HG02759 (cell line): ENCODE measurements around the gene ZNF408.
"Not testable (repeated sequence)": the region's sequence is repeated elsewhere in the genome, so short reads cannot be mapped to it uniquely, and the experiment has no call there.

Source experiments
- ATAC-seq: cut with Tn5 transposase; IDR thresholded peaks from one replicate; pipeline ENCODE4 v1.9.1; 2021; ENCODE audit warnings: mild to moderate bottlenecking, moderate library complexity; ENCODE audit not compliant: unreplicated experiment

ZNF408 gene

GRCh38 chr11:46696212-46696558 is 4.6 kb upstream of the ZNF408 start:
- ATAC-seq = no peak

DNA sequence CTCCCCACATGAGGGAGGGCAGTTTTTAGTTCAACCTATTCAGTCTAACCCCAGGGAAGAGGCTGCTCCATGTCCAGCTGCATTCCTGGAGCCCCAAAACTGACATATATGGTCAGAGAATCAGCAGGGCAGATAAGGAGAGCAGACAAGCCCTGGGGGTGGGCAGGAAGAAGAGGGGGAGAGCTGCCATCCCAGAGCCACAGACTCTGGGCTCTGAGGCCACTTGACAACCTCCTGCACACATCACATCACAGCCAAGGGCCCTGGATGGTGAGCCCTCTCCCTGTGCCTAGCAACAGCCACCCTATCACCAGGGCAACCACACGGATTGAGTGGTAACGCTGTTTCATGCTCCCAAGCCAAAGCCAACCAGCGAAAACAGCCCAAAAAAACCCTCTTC is 3.5 kb upstream of the ZNF408 start:
- ATAC-seq = no peak

- no peak for ATAC-seq
Measured at GRCh38 chr11:46697723-46698122, 3.1 kb upstream of the ZNF408 start.

DNA sequence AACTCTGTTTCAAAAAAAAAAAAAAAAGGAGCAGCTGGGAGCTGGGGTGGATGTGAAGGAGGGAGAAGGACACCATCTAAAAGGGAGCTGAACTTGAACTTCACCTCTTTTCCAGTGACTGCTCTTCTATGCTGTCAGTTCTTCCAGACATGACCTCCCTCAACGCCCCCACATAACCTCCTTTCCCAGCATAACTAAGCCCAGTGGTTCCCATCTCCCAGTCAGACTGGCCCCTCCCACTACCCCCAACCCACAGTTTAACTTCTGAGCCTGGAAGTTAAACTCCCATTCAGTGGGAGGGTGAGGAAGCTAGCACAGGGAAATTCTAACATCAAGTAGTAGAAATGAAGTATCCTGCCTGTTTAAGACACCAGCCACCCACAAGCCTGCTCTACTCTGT is 2.2 kb upstream of the ZNF408 start:
- ATAC-seq = no peak

- no peak for ATAC-seq
Measured at GRCh38 chr11:46701078-46701654, 335 bp downstream of the ZNF408 start.

- no peak for ATAC-seq
Measured at GRCh38 chr11:46705070-46705688, 4.3 kb downstream of the ZNF408 start.

DNA sequence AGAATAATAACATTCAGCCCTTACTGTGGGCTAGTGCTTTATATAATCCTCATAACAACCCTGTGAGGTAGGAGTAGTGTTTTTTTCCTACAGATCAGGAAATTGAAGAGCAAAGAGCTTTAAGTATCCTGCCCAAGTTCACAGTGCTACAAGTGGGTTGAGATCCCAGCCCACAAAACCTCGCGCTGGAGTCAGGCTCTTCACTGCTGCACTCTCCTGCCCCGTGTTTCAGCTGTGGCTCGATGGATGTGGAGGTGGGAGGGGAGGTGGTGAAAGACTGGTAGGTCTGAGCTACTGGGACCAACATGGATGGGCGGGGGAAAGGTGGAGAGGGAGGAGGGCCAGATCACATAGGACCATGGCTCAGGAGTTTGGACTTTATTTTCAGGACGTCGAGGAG is 6.1 kb downstream of the ZNF408 start:
- no peak for ATAC-seq

DNA sequence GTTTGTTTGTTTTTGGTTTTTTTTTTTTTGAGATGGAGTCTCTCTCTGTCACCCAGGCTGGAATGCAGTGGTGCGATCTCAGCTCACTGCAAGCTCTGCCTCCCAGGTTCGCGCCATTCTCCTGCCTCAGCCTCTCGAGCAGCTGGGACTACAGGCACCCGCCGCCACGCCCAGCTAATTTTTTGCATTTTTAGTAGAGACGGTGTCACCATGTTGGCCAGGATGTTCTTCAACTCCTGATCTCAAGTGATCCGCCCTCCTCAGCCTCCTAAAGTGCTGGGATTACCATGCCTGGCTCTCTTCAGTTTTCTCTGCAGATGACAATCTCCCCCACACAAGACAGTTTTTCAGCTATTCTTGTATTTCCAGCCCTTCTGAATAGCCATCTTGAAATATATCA is 8.5 kb downstream of the ZNF408 start:
- ATAC-seq = not testable (repeated sequence)

DNA sequence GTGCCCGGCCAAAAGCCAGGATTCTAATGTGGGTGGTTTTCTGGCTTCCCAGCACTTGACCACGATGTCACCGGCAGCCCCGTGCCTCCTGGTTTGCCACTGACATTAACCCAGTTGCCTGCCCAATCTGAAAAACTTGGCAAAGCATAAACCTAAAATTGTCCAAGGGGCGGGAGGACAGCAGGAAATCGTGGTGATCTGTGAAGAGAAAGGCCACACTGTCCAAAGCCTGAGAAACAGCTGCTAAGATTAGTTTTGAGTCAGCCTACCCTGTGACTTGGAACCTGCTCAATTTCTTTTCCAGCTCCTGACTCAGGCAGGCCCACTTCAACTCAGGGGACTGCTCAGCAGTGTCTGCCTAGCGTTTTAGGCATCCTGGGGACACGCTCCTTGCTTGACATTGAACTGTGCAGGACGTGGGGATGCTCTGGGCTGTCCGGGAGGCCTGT is 10.0 kb downstream of the ZNF408 start:
- ATAC-seq = no peak

- ATAC-seq = no peak
Measured at GRCh38 chr11:46711303-46711702, 10.5 kb downstream of the ZNF408 start.

DNA sequence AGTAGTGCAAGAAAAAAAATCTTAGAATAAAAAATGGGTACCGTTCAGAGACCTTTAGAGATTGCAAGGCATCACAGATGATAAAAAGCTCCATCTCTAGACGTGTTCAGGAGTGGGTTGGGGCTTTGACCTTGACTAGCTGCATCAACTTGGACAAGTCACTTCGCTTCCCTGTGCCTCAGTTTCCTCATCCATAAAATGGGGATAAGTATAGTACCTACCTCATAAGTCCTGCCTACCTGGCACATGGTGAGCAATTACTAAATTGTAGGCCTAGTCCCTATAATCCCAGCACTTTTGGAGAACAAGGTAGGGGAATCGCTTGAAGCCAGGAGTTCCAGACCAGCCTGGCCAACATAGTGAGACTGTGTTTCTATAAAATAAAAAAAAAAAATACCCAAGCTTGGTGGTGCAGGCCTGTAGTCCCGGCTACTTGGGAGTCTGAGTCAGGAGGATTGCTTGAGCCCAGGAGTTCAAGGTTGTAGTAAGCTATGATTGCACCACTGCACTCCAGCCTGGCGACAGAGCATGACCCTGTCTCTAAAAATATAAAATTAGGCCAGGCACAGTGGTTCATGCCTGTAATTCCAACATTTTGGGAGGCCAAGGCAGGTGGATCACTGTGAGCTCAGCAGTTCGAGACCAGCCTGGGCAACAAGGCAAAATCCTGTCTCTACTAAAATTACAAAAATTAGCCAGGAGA is 12.2 kb downstream of the ZNF408 start:
- ATAC-seq = no peak

DNA sequence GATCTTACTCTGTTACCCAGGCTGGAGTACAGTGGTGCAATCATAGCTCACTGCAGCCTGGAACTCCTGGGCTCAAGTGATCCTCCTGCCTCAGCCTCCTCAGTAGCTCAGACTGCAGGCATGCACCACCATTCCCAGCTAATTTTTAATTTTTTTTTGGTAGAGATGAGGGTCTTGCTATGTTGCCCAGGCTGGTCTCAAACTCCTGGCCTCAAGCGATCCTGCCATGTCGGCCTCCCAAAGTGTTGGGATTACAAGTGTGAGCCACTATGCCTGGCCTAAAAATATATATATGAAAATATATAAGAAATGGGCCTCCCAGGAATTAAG is 17.0 kb downstream of the ZNF408 start:
- ATAC-seq = not testable (repeated sequence)

GRCh38 chr11:46718155-46719019 is 17.6 kb downstream of the ZNF408 start:
- no peak for ATAC-seq

GRCh38 chr11:46719048-46719542 is 18.3 kb downstream of the ZNF408 start, which contains the start of gene F2:
F2 (plus strand) TSS chr11:46719213; CDS start chr11:46719236, 23 bp downstream.
- no peak for ATAC-seq

DNA sequence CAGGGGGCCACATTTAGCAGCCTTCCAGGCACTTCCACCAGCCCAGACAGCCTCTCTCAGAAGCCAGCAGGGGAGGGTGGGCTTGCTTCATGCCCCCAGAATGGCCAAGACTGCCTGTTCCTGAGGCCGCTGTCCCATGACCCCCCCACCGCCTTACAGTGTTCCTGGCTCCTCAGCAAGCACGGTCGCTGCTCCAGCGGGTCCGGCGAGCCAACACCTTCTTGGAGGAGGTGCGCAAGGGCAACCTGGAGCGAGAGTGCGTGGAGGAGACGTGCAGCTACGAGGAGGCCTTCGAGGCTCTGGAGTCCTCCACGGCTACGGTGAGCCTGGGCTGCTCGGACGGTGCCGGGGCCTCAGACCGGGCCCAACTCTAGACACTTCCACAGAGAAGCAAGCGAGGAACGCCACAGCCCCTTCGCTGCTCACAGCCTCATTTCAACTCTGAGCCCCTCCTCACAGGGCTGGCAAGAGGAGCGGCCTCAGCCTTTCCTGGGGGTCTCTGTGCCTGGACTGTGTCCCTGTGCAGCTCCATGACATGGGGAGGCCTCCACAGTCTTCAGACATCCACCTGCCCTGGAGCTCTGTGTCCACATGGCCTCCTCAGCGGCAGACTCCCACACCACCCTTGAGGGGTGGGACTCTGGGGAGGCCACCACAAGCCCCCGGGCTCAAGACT is 18.9 kb downstream of the ZNF408 start:
- no peak for ATAC-seq

DNA sequence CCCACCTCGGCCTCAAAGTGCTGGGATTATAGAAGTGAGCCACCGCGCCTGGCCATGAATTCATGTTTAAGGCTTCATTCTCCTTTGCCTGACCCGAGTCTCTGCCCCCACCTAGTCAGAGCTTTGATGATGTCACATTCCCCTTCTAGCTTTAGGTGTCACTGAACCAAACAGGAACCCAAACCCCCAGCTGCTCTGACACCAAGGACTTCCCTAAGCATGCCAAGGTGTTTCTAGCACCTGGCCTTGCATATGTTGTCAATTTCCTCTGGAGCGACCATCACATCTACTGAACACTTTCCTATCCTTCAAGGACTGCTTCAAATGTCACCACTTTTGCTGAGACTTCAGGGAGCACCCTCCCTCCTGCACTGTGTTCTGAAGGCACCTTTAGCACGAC is 20.5 kb downstream of the ZNF408 start:
- no peak for ATAC-seq

DNA sequence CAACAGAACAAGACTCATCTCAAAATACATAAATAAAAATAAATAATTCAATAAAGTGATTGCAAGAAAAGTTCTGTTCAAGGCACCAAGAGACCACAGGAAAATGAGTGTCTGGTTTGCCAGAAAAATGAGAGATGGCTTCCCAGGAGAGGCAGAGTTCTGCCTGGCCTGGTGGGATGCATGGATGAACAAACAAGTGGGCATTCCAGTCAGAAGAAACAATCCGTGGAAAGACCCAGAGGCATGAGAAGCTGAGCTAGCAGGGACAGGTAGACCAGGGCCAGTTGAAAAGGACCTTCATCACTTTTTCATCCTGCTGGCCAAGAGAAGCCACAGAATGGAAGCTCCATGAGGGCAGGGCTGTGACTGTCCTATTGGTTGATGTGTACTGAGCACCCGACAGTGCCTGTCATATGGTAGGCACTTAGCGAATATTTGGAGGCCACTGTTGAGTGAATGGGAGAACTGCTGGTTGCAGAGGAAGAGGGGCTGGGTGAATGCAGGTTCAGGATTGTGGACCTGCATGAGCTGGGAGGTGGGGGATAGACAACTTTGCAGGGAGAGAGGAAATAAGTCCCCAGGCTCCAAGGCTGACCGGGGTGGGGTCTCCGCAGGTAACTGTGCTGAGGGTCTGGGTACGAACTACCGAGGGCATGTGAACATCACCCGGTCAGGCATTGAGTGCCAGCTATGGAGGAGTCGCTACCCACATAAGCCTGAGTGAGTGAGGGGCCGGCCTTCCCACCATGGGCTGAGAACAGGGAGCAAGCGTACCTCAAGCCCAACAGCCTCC is 21.9 kb downstream of the ZNF408 start:
- ATAC-seq = no peak

DNA sequence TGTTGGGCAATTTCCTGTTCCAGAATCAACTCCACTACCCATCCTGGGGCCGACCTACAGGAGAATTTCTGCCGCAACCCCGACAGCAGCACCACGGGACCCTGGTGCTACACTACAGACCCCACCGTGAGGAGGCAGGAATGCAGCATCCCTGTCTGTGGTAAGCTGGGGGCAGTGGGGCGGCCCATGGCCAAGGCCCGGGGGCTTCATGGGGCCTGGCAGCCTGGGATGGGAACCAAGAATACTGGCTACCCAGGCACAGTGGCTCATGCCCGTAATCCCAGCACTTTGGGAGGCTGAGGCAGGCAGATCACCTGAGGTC is 22.5 kb downstream of the ZNF408 start:
- no peak for ATAC-seq

GRCh38 chr11:46724088-46724487 is 23.3 kb downstream of the ZNF408 start:
- no peak for ATAC-seq
